Neural progenitor cell (in vitro differentiated cells): Measurements from ENCODE around the gene TCF7L1. TPM values are rescaled to one million over a fixed set of nuclear protein-coding genes. Genes with fewer than 3 reads are reported as not detected.
"Not testable (repeated sequence)": the region's sequence is repeated elsewhere in the genome, so short reads cannot be mapped to it uniquely, and the experiment has no call there.

Source experiments
- DNase-seq: peaks from one replicate; pipeline ENCODE4 v3.0.0-alpha.2; 2016; ENCODE audit warnings: low spot score
- H2AFZ ChIP-seq: fragments of 200-600 bp; sonication (generic); replicated peaks from 2 replicates; pipeline ENCODE4 v1.6.1; 2016; ENCODE audit warnings: antibody characterized with exemption
- H3F3A ChIP-seq: fragments of 200-600 bp; sonication (generic); 2 replicates; pipeline ENCODE4 v1.6.1; 2016; ENCODE audit warnings: antibody characterized with exemption, low read depth
- H3K27ac ChIP-seq: fragments of 200-600 bp; sonication (generic); 2 replicates; pipeline ENCODE4 v1.5.1; 2016; ENCODE audit warnings: mild to moderate bottlenecking
- H3K27me3 ChIP-seq: fragments of 200-600 bp; sonication (generic); 2 replicates; pipeline ENCODE4 v1.6.1; 2016; ENCODE audit warnings: mild to moderate bottlenecking, moderate library complexity
- H3K36me3 ChIP-seq: fragments of 200-600 bp; sonication (generic); 2 replicates; pipeline ENCODE4 v1.5.1; 2016
- H3K4me1 ChIP-seq: fragments of 200-600 bp; sonication (generic); 2 replicates; pipeline ENCODE4 v1.6.1; 2016; ENCODE audit warnings: mixed run types
- H3K4me2 ChIP-seq: fragments of 200-600 bp; sonication (generic); 2 replicates; pipeline ENCODE4 v1.6.1; 2016
- H3K4me3 ChIP-seq: fragments of 200-600 bp; sonication (generic); 2 replicates; pipeline ENCODE4 v1.5.1; 2016
- H3K79me2 ChIP-seq: fragments of 200-600 bp; sonication (generic); 2 replicates; pipeline ENCODE4 v1.6.1; 2016; ENCODE audit warnings: low read depth
- H3K9ac ChIP-seq: fragments of 200-600 bp; sonication (generic); 2 replicates; pipeline ENCODE4 v1.6.1; 2016
- H3K9me3 ChIP-seq: fragments of 200-600 bp; sonication (generic); 2 replicates; pipeline ENCODE4 v1.5.1; 2016; ENCODE audit warnings: low read depth
- H4K20me1 ChIP-seq: fragments of 200-600 bp; sonication (generic); 2 replicates; pipeline ENCODE4 v1.6.1; 2016; ENCODE audit warnings: low read depth
- H3K27ac Mint-ChIP-seq: 3 replicates; pipeline ENCODE4 v1.8.0; 2021; ENCODE audit warnings: mixed read lengths
- H3K27me3 Mint-ChIP-seq: 2 replicates; pipeline ENCODE4 v1.8.0; 2022; ENCODE audit warnings: low read depth, mild to moderate bottlenecking, inconsistent platforms, moderate library complexity, mixed read lengths; ENCODE audit not compliant: insufficient read depth
- H3K36me3 Mint-ChIP-seq: 3 replicates; pipeline ENCODE4 v1.8.0; 2021; ENCODE audit warnings: mixed read lengths
- H3K4me1 Mint-ChIP-seq: 3 replicates; pipeline ENCODE4 v1.8.0; 2021; ENCODE audit warnings: mixed read lengths
- H3K4me3 Mint-ChIP-seq: 3 replicates; pipeline ENCODE4 v1.8.0; 2021; ENCODE audit warnings: mild to moderate bottlenecking, moderate library complexity, mixed read lengths
- H3K9me3 Mint-ChIP-seq: 3 replicates; pipeline ENCODE4 v1.8.0; 2020; ENCODE audit warnings: mixed read lengths
- CTCF ChIP-seq: fragments of 200-600 bp; sonication (generic); IDR thresholded peaks from 2 replicates; pipeline ENCODE4 v1.5.1; 2017; ENCODE audit warnings: antibody characterized with exemption, mild to moderate bottlenecking
- EZH2 ChIP-seq: fragments of 200-600 bp; sonication (generic); IDR thresholded peaks from 2 replicates; pipeline ENCODE4 v1.6.1; 2017; ENCODE audit warnings: antibody characterized with exemption, mild to moderate bottlenecking, moderate library complexity
- EZH2phosphoT487 ChIP-seq: fragments of 200-600 bp; sonication (generic); IDR thresholded peaks from 2 replicates; pipeline ENCODE4 v1.6.1; 2017; ENCODE audit warnings: antibody characterized with exemption
- total RNA-seq: library from RNA; depleted of rRNA; stranded (reverse); fragments of >200 nt; gene quantifications from 2 replicates; pipeline ENCODE4 v1.2.3, GENCODE V29; 2015; ENCODE audit warnings: low replicate concordance

The TCF7L1 gene
- total RNA-seq, 1 donor from 2014 or later, result 1.0 TPM

GRCh38 chr2:85318222-85319074, 185.3 kb downstream of the TCF7L1 start:
- Histone ChIP-seq H3K27ac (no peak overlapping the region), H3K9ac (no peak overlapping the region), H3K4me3 (no peak overlapping the region), H4K20me1 (peaks cover 13% of the 10 kb centered on the region), H3K36me3 (peaks cover 15% of the 10 kb centered on the region), H3F3A (no peaks in the 10 kb centered on the region), H3K9me3 (no peaks in the 10 kb centered on the region), H2AFZ (no peak overlapping the region), H3K4me2 (no peak overlapping the region), H3K27me3 (no peaks in the 10 kb centered on the region), H3K79me2 (peaks cover under 1% of the 10 kb centered on the region), H3K4me1 (no peaks in the 10 kb centered on the region)
- no peaks in the 10 kb centered on the region for H3K27me3 Mint-ChIP-seq
- no peak overlapping the region for H3K4me3 Mint-ChIP-seq
- peaks cover 46% of the 10 kb centered on the region for H3K36me3 Mint-ChIP-seq
- peaks cover 2% of the 10 kb centered on the region for H3K4me1 Mint-ChIP-seq
- H3K27ac Mint-ChIP-seq, result no peak overlapping the region
- no peaks in the 10 kb centered on the region for H3K9me3 Mint-ChIP-seq
- DNase-seq, result no peak
- TF ChIP-seq EZH2 (no peak), CTCF (no peak), EZH2phosphoT487 (no peak)

DNA sequence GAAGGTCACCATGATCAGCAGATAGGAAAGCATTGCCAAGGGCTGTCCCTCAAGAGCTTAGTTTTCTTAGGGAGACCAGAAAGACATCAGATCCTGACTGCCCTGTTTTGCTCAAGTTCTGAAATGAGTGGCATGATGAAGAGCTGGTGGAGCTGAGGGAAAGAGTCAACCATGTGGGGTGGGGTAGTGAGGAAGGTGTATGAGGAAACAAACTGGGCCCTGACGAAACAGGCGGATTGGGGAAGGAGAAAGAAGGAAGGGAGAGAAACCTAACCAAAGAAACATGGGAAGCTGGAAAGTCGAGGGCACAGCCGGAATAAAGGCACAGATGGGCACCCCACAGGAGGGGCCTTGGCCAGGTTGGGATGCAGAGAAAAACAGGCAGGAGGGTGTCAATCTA, 186.6 kb downstream of the TCF7L1 start:
- H3K27ac Mint-ChIP-seq, result no peak overlapping the region
- H3K27me3 Mint-ChIP-seq, result no peaks in the 10 kb centered on the region
- no peak for TF ChIP-seq EZH2
- no peak for TF ChIP-seq CTCF
- no peak for TF ChIP-seq EZH2phosphoT487
- Histone ChIP-seq H3K27ac (no peak overlapping the region), H3K4me3 (no peak overlapping the region), H3K36me3 (peaks cover 15% of the 10 kb centered on the region), H3K9ac (no peak overlapping the region), H4K20me1 (peaks cover 15% of the 10 kb centered on the region), H3K4me2 (no peak overlapping the region), H3K27me3 (no peaks in the 10 kb centered on the region), H3K4me1 (peaks cover under 1% of the 10 kb centered on the region), H3F3A (no peaks in the 10 kb centered on the region), H3K9me3 (no peaks in the 10 kb centered on the region), H3K79me2 (peaks cover 12% of the 10 kb centered on the region), H2AFZ (no peak overlapping the region)
- H3K36me3 Mint-ChIP-seq, result peaks cover 51% of the 10 kb centered on the region
- H3K4me1 Mint-ChIP-seq, result peaks cover 1% of the 10 kb centered on the region
- H3K9me3 Mint-ChIP-seq, result no peaks in the 10 kb centered on the region
- H3K4me3 Mint-ChIP-seq, result no peak overlapping the region
- DNase-seq, result no peak

DNA sequence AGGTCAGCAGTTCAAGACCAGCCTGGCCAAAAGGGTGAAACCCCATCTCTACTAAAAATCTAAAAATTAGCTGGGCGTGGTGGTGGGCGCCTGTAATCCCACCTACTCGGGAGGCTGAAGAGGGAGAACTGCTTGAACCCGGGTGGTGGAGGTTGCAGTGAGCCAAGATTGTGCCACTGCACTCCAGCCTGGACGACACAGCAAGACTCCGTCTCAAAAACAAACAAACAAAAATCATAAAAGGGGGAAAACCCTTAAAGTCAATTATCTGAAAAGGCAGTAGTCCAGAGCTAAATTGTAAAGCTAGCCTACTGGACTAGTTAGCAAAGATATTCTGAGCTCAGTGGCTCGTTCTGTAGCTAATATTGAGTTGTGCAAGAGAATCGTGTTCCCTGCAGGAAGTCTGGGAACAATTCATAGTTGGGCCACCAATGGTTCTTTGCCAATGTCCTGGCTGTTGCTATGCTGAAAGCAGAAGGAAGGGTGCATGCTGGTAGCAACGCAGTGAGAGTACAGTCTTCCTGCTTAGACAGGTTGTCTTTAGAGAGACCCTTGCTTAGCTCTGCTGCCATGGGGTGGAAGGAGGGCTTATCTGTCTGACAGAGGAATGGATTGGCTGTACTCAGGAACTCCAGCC, 190.3 kb downstream of the TCF7L1 start:
- Histone ChIP-seq H4K20me1 (peaks cover 38% of the 10 kb centered on the region), H3K4me3 (no peak overlapping the region), H3K79me2 (peaks cover 40% of the 10 kb centered on the region), H3K27me3 (no peaks in the 10 kb centered on the region), H2AFZ (no peak overlapping the region), H3K36me3 (peaks cover 15% of the 10 kb centered on the region), H3K9ac (no peak overlapping the region), H3K4me1 (peaks cover 22% of the 10 kb centered on the region), H3K9me3 (no peaks in the 10 kb centered on the region), H3F3A (no peaks in the 10 kb centered on the region), H3K27ac (no peak overlapping the region), H3K4me2 (no peak overlapping the region)
- TF ChIP-seq CTCF (no peak), EZH2 (no peak), EZH2phosphoT487 (no peak)
- Mint-ChIP-seq H3K9me3 (no peaks in the 10 kb centered on the region), H3K27ac (no peak overlapping the region), H3K4me3 (no peak overlapping the region), H3K36me3 (peaks cover 50% of the 10 kb centered on the region), H3K27me3 (no peaks in the 10 kb centered on the region), H3K4me1 (peaks cover 31% of the 10 kb centered on the region)
- DNase-seq, result no peak

DNA sequence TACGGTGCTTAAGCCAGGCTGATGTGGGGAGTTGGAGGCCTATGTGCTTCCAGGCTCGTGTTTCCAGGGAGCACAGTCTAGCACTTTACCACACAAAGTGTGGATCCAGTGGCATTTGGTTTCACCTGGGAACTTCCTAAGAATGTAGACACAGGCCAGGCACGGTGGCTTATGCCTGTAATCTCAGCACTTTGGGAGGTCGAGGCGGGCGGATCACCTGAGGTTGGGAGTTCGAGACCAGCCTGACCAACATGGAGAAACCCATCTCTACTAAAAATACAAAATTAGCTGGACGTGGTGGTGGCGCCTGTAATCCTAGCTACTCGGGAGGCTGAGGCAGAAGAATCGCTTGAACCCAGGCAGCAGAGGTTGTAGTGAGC, 190.8 kb downstream of the TCF7L1 start:
- H3K4me1 ChIP-seq, result peaks cover 27% of the 10 kb centered on the region
- peaks cover 15% of the 10 kb centered on the region for H3K36me3 ChIP-seq
- not testable (repeated sequence) for H3K4me3 Mint-ChIP-seq, H3K4me2 ChIP-seq, H3F3A ChIP-seq, H3K27ac Mint-ChIP-seq, H3K27ac ChIP-seq, H3K27me3 ChIP-seq, H3K9me3 ChIP-seq, H3K27me3 Mint-ChIP-seq, DNase-seq, H3K4me3 ChIP-seq, H3K9ac ChIP-seq, H3K9me3 Mint-ChIP-seq, H2AFZ ChIP-seq
- peaks cover 34% of the 10 kb centered on the region for H3K4me1 Mint-ChIP-seq
- H4K20me1 ChIP-seq, result peaks cover 38% of the 10 kb centered on the region
- peaks cover 46% of the 10 kb centered on the region for H3K36me3 Mint-ChIP-seq
- peaks cover 40% of the 10 kb centered on the region for H3K79me2 ChIP-seq
